ENCODE data around the gene GK2. TPM values are rescaled to one million over a fixed set of nuclear protein-coding genes. Genes with fewer than 3 reads are reported as not detected.

The GK2 gene
- total and polyA plus RNA-seq, 9 donors: not detected

GRCh38 chr4:79445371-79445781, 37.3 kb upstream of the GK2 start:
- Histone ChIP-seq H3K27ac (no peak overlapping the region), H3K36me3 (no peaks in the 10 kb centered on the region), H3K27me3 (no peaks in the 10 kb centered on the region), H3K4me1 (ENCODE audit: insufficient read depth) (no peaks in the 10 kb centered on the region), H3K9me3 (no peaks in the 10 kb centered on the region), H3K4me3 (no peak overlapping the region)
- 32 to 48% (median 35%) methylated on average over 5 of the region's 5 CpGs for WGBS, 3 donors
- DNase-seq: no peak
- TF ChIP-seq EP300 (IDR thresholded peaks at IDR 0.05) (no peak), POLR2A (IDR thresholded peaks at IDR 0.05) (no peak)
- TF ChIP-seq, protein P1, sequence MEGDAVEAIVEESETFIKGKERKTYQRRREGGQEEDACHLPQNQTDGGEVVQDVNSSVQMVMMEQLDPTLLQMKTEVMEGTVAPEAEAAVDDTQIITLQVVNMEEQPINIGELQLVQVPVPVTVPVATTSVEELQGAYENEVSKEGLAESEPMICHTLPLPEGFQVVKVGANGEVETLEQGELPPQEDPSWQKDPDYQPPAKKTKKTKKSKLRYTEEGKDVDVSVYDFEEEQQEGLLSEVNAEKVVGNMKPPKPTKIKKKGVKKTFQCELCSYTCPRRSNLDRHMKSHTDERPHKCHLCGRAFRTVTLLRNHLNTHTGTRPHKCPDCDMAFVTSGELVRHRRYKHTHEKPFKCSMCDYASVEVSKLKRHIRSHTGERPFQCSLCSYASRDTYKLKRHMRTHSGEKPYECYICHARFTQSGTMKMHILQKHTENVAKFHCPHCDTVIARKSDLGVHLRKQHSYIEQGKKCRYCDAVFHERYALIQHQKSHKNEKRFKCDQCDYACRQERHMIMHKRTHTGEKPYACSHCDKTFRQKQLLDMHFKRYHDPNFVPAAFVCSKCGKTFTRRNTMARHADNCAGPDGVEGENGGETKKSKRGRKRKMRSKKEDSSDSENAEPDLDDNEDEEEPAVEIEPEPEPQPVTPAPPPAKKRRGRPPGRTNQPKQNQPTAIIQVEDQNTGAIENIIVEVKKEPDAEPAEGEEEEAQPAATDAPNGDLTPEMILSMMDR (IDR thresholded peaks at IDR 0.05): no peak
- intact Hi-C loops (cut with DNase I): no loop called here

- H3K36me3 ChIP-seq: no peaks in the 10 kb centered on the region
- no peak for DNase-seq
- intact Hi-C loops (cut with DNase I): no loop called here
- H3K4me3 ChIP-seq: no peak overlapping the region
- no peaks in the 10 kb centered on the region for H3K27me3 ChIP-seq
- no peaks in the 10 kb centered on the region for H3K4me1 ChIP-seq (ENCODE audit: insufficient read depth)
- WGBS, 3 donors: 96 to 97% (median 96%) methylated on average over 3 of the region's 3 CpGs
- H3K9me3 ChIP-seq: no peaks in the 10 kb centered on the region
- TF ChIP-seq EP300 (IDR thresholded peaks at IDR 0.05) (no peak), POLR2A (IDR thresholded peaks at IDR 0.05) (no peak)
- TF ChIP-seq, protein P1 (IDR thresholded peaks at IDR 0.05): no peak
- no peak overlapping the region for H3K27ac ChIP-seq
These were observed 34.4 kb upstream of the GK2 start for GRCh38 chr4:79442422-79442821.

- Histone ChIP-seq H3K27me3 (no peaks in the 10 kb centered on the region), H3K4me3 (no peak overlapping the region), H3K36me3 (no peaks in the 10 kb centered on the region), H3K27ac (no peak overlapping the region), H3K9me3 (no peaks in the 10 kb centered on the region), H3K4me1 (ENCODE audit: insufficient read depth) (no peaks in the 10 kb centered on the region)
- TF ChIP-seq EP300 (IDR thresholded peaks at IDR 0.05) (no peak), POLR2A (IDR thresholded peaks at IDR 0.05) (no peak)
- intact Hi-C loops (cut with DNase I): no loop called here
- DNase-seq: no peak
- 86 to 89% methylated on average over 1 of the region's 1 CpG; no CpG with 5 or more reads in 1 of the 3 donors for WGBS, 3 donors
These were observed 31.5 kb upstream of the GK2 start for GRCh38 chr4:79439489-79439888.

DNA sequence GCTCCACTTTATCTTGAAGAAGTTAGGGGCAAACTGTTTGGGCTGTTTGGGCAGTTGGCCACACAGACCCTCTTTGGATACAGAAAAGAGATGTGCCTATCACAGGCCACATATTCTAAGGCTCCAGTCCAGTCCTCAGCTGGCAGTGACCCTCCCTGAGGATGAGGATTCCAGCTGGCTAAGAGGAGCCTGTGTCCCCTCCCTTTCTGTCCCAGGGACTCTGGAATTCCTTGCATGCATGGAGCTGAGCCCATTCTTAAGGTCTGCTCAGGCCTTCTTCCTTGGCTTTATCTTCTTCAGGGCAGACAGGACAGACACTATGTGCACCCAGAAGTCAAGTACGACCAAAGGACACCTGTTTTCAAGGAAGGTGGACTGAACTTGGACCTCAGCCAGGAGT, 23.8 kb upstream of the GK2 start:
- Histone ChIP-seq H3K27me3 (no peaks in the 10 kb centered on the region), H3K36me3 (no peaks in the 10 kb centered on the region), H3K4me1 (ENCODE audit: insufficient read depth) (no peaks in the 10 kb centered on the region), H3K27ac (no peak overlapping the region), H3K9me3 (no peaks in the 10 kb centered on the region), H3K4me3 (no peak overlapping the region)
- TF ChIP-seq EP300 (IDR thresholded peaks at IDR 0.05) (no peak), POLR2A (IDR thresholded peaks at IDR 0.05) (no peak)
- TF ChIP-seq, protein P1 (IDR thresholded peaks at IDR 0.05): no peak
- intact Hi-C loops (cut with DNase I): no loop called here
- WGBS, 3 donors: 69 to 83% (median 70%) methylated on average over 1 of the region's 1 CpG
- no peak for DNase-seq

DNA sequence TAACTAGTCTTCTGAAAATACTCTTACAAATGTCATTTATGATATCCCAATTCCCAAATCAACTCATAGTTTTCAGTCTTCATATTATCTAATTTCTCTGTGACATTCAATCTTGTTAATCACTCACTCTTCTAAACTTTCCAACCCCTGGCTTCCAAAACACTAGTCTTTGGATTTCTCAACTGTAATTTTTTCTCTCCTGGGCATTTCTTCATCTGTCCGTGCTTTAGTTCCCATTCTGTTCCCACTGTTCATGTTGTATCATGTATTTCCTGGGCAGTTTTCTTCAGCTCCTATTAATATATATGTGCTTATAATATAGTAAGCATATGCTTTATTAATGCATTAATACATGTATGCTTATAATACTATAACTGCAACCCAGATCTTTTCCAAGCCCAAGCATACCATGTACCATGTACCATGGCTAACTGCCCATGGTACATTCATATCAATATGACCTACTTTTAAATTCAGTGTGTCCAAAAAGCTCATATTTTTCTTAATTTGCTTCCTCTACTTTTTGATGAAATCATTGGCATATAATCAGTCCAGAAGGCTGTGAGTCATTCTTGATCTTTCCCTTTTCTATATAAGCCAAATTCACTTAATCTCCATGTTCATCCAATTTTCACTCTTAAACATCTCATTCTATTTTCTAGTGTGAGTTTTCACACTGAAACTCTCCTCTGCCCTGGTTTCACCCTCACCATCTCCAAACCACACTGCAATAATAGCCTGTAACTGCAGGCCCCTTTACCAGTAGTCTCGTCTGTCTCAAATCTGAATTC, 21.3 kb upstream of the GK2 start:
- Histone ChIP-seq H3K27ac (no peak overlapping the region), H3K4me3 (no peak overlapping the region), H3K36me3 (no peaks in the 10 kb centered on the region), H3K9me3 (no peaks in the 10 kb centered on the region), H3K4me1 (ENCODE audit: insufficient read depth) (no peaks in the 10 kb centered on the region), H3K27me3 (no peaks in the 10 kb centered on the region)
- WGBS, 3 donors: 61 to 78% (median 74%) methylated on average over 2 of the region's 2 CpGs
- no peak for DNase-seq
- intact Hi-C loops (cut with DNase I): no loop called here
- no peak for TF ChIP-seq POLR2A (IDR thresholded peaks at IDR 0.05)

All from ovary (tissue), 9 donors.